MM.1S (cell line): Measurements from ENCODE around the gene RABIF.
"Not testable (repeated sequence)": the region's sequence is repeated elsewhere in the genome, so short reads cannot be mapped to it uniquely, and the experiment has no call there.

Source experiments
- DNase-seq: peaks from one replicate; pipeline ENCODE4 v3.0.0-alpha.2; 2015
- H2AFZ ChIP-seq: fragments of 300-600 bp; sonication (generic); 2 replicates; pipeline ENCODE4 v1.6.0; 2016; ENCODE audit warnings: antibody characterized with exemption, low read length
- H3F3A ChIP-seq: fragments of 300-600 bp; sonication (generic); 2 replicates; pipeline ENCODE4 v1.6.1; 2016; ENCODE audit warnings: mild to moderate bottlenecking, antibody characterized with exemption, low read length, moderate library complexity, mixed read lengths; ENCODE audit not compliant: insufficient read depth
- H3K27ac ChIP-seq: fragments of 300-600 bp; sonication (generic); 2 replicates; pipeline ENCODE4 v1.5.1; 2016; ENCODE audit warnings: mild to moderate bottlenecking, low read length
- H3K27me3 ChIP-seq: fragments of 300-600 bp; sonication (generic); replicated peaks from 2 replicates; pipeline ENCODE4 v1.6.0; 2016; ENCODE audit warnings: low read length; ENCODE audit not compliant: insufficient read depth
- H3K36me3 ChIP-seq: fragments of 300-600 bp; sonication (generic); replicated peaks from 2 replicates; pipeline ENCODE4 v1.6.1; 2016; ENCODE audit warnings: mild to moderate bottlenecking, low read length, mixed read lengths; ENCODE audit not compliant: insufficient read depth
- H3K4me1 ChIP-seq: fragments of 300-600 bp; sonication (generic); 2 replicates; pipeline ENCODE4 v1.6.1; 2016; ENCODE audit warnings: low read length, mixed read lengths
- H3K4me2 ChIP-seq: fragments of 300-600 bp; sonication (generic); 2 replicates; pipeline ENCODE4 v1.6.0; 2016; ENCODE audit warnings: low read depth, low read length
- H3K4me3 ChIP-seq: fragments of 300-600 bp; sonication (generic); 2 replicates; pipeline ENCODE4 v1.5.1; 2016; ENCODE audit warnings: low read length, mixed read lengths
- H3K79me2 ChIP-seq: fragments of 300-600 bp; sonication (generic); 2 replicates; pipeline ENCODE4 v1.6.1; 2016; ENCODE audit warnings: mixed run types, low read length, mixed read lengths
- H3K9ac ChIP-seq: fragments of 300-600 bp; sonication (generic); 2 replicates; pipeline ENCODE4 v1.6.1; 2016; ENCODE audit warnings: low read length, mixed read lengths
- H3K9me2 ChIP-seq: fragments of 300-600 bp; sonication (generic); replicated peaks from 2 replicates; pipeline ENCODE4 v1.6.1; 2016; ENCODE audit warnings: mild to moderate bottlenecking, low read length, mixed read lengths; ENCODE audit not compliant: insufficient read depth
- H3K9me3 ChIP-seq: fragments of 300-600 bp; sonication (generic); replicated peaks from 2 replicates; pipeline ENCODE4 v1.6.1; 2016; ENCODE audit warnings: mild to moderate bottlenecking, low read length, mixed read lengths; ENCODE audit not compliant: insufficient read depth
- H4K20me1 ChIP-seq: fragments of 300-600 bp; sonication (generic); 2 replicates; pipeline ENCODE4 v1.6.1; 2016; ENCODE audit warnings: mild to moderate bottlenecking, low read length, moderate library complexity, mixed read lengths; ENCODE audit not compliant: insufficient read depth
- EZH2 ChIP-seq: fragments of 300-600 bp; sonication (generic); optimal IDR thresholded peaks from 2 replicates; pipeline ENCODE3; 2017; ENCODE audit warnings: low read depth, mild to moderate bottlenecking, antibody characterized with exemption, low read length, mixed read lengths
- EZH2phosphoT487 ChIP-seq: fragments of 300-600 bp; sonication (generic); IDR thresholded peaks from 2 replicates; pipeline ENCODE4 v1.6.1; 2018; ENCODE audit warnings: antibody characterized with exemption, low read length
- TF ChIP-seq, protein P1 (sequence below): fragments of 300-600 bp; sonication (generic); IDR thresholded peaks from 2 replicates; pipeline ENCODE4 v1.5.1; 2016; ENCODE audit warnings: antibody characterized with exemption, low read length, mixed read lengths

RABIF gene

DNA sequence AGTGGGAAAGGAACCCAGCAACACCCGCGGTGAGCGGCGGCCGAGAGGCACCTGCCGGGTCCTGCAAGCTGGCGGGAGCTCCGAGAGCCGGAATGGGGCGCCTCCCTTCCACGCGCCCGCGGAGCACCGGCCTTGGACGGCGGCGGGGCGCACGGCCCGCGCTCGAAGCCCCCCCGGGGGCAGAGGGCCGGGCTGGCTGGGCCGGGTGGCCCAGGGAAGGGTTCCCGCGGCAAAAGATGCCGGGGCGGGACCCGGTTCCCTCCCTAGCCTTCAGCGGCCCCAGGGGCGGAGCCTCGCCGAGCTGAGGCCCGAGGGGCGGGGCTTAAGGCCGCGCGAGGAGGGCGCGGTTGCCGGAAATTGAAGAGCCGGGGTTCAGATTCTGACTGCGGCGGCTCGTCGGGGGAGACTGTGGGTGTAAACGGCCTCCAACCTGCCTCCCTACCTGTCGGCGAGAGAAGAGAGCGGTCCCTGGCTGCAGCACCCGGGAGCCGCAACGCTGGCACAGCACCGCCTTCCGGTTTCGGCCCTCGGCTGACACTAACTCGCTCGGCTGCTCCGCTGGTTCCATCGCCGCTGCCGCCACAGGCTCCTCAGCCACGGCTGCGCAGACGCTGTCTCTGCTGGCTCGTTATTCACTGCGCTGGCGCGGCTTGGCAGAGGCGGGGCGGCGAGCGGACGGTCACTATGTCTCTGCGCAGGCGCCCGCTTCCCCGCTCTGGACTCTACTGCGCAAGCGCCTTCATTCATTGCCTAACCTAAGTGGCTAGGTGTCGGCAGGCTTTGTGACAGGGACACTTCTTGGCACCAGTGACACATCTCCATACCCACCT is at the start of gene RABIF:
Gene RABIF, minus strand, starts transcription at position 619 of the 830 bp plus-strand sequence. Its CDS starts 51 bp downstream, at position 568.
- Histone ChIP-seq H3K79me2 (peaks cover 34% of the 10 kb centered on the region), H3K27me3 (no peaks in the 10 kb centered on the region), H3K9ac (peak within 1 kb of the TSS; percentile 79), H2AFZ (peak within 1 kb of the TSS; percentile 73), H3F3A (peaks cover 21% of the 10 kb centered on the region; the same call in 1 of the 2 replicates), H3K9me3 (no peaks in the 10 kb centered on the region), H3K27ac (peak within 1 kb of the TSS; percentile 84), H3K4me2 (peak within 1 kb of the TSS; percentile 91), H3K9me2 (no peaks in the 10 kb centered on the region), H4K20me1 (no peaks in the 10 kb centered on the region), H3K36me3 (no peaks in the 10 kb centered on the region), H3K4me3 (peak within 1 kb of the TSS; percentile 79), H3K4me1 (peaks cover 18% of the 10 kb centered on the region)
- DNase-seq, result peak; percentile 100
- TF ChIP-seq EZH2phosphoT487 (no peak), EZH2 (no peak)
- TF ChIP-seq, protein P1, sequence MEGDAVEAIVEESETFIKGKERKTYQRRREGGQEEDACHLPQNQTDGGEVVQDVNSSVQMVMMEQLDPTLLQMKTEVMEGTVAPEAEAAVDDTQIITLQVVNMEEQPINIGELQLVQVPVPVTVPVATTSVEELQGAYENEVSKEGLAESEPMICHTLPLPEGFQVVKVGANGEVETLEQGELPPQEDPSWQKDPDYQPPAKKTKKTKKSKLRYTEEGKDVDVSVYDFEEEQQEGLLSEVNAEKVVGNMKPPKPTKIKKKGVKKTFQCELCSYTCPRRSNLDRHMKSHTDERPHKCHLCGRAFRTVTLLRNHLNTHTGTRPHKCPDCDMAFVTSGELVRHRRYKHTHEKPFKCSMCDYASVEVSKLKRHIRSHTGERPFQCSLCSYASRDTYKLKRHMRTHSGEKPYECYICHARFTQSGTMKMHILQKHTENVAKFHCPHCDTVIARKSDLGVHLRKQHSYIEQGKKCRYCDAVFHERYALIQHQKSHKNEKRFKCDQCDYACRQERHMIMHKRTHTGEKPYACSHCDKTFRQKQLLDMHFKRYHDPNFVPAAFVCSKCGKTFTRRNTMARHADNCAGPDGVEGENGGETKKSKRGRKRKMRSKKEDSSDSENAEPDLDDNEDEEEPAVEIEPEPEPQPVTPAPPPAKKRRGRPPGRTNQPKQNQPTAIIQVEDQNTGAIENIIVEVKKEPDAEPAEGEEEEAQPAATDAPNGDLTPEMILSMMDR, result peak; percentile 6; the same call in 1 of the 2 replicates

DNA sequence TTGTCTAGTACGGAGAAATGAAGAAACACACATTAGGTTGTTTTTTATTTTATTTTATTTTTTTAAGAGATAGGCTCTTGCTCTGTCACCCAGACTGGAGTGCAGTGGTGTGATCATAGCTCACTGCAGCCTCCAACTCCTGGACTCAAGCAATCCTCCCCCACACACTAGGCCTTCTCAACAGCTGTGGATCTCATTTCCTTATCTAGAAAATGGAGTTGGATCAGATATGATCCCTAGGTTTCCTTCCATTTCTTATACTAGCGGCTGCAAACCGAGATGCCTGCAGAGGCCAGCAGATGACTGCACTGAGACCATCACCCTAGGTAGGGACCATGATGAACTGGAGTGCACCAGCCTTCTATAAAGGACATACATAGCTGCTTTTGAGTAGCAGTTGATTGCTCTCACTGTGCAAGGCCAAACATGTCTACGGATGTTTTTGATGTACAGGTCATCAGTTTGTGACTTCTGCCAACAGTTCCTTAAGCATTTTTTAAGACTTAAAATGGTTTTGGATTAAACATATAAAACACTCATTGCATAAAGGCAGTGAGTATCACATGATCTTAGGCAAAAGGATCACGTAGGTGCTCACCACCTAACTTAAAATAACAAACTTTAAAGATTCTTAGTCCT is 49.5 kb upstream of the RABIF start:
- Histone ChIP-seq H3K79me2 (no peaks in the 10 kb centered on the region), H3K4me3 (no peak overlapping the region), H3K9ac (no peak overlapping the region), H3F3A (no peaks in the 10 kb centered on the region), H3K4me1 (no peaks in the 10 kb centered on the region), H3K27ac (no peak overlapping the region), H2AFZ (no peak overlapping the region), H3K27me3 (peaks cover 6% of the 10 kb centered on the region; the same call in 1 of the 2 replicates), H3K4me2 (no peak overlapping the region), H3K9me2 (no peaks in the 10 kb centered on the region), H4K20me1 (no peaks in the 10 kb centered on the region), H3K36me3 (peaks cover 15% of the 10 kb centered on the region), H3K9me3 (no peaks in the 10 kb centered on the region)
- TF ChIP-seq EZH2 (no peak), EZH2phosphoT487 (no peak)
- TF ChIP-seq, protein P1, result no peak
- no peak for DNase-seq

DNA sequence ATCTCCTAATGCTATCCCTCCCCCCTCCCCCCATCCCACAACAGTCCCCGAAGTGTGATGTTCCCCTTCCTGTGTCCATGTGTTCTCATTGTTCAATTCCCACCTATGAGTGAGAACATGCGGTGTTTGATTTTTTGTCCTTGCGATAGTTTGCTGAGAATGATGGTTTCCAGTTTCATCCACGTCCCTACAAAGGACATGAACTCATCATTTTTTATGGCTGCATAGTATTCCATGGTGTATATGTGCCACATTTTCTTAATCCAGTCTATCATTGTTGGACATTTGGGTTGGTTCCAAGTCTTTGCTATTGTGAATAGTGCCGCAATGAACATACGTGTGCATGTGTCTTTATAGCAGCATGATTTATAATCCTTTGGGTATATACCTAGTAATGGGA is 47.5 kb upstream of the RABIF start:
- H3K9ac ChIP-seq, H4K20me1 ChIP-seq: not testable (repeated sequence)

DNA sequence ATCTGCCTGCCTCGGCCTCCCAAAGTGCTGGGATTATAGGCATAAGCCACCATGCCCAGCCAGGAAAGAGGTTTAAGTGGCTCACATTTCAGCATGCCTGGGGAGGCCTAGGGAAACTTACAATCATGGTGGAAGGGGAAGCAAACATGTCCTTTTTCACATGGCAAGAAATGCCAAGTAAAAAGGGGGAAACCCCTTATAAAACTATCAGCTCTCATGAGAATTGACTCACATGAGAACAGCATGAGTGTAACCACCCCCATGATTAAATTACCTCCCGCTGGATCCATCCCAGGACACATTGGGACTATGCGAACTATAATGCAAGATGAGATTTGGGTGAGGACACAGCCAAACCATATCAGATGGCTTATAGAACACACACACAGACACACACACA is 46.9 kb upstream of the RABIF start:
- Histone ChIP-seq H3K27ac (no peak overlapping the region), H3K4me3 (no peak overlapping the region), H4K20me1 (no peaks in the 10 kb centered on the region), H3K9me3 (no peaks in the 10 kb centered on the region), H3K36me3 (no peaks in the 10 kb centered on the region), H3K79me2 (no peaks in the 10 kb centered on the region), H3F3A (no peaks in the 10 kb centered on the region), H3K9ac (no peak overlapping the region), H3K4me2 (no peak overlapping the region), H2AFZ (no peak overlapping the region), H3K27me3 (peaks cover 9% of the 10 kb centered on the region; the same call in 1 of the 2 replicates), H3K9me2 (no peaks in the 10 kb centered on the region), H3K4me1 (no peaks in the 10 kb centered on the region)
- no peak for TF ChIP-seq EZH2
- TF ChIP-seq EZH2phosphoT487, result no peak
- TF ChIP-seq, protein P1, result no peak
- DNase-seq, result no peak

More for the DNA sequence above, 47.5 kb upstream of the RABIF start:
- not testable (repeated sequence) for H3K27me3 ChIP-seq, H3K36me3 ChIP-seq, H3K9me2 ChIP-seq, DNase-seq, H2AFZ ChIP-seq, H3K4me1 ChIP-seq, H3F3A ChIP-seq, H3K4me2 ChIP-seq, H3K4me3 ChIP-seq, H3K27ac ChIP-seq, H3K79me2 ChIP-seq, H3K9me3 ChIP-seq
